MM.1S (cell line): ENCODE data around the gene MMAA.
"Not testable (repeated sequence)": the region's sequence is repeated elsewhere in the genome, so short reads cannot be mapped to it uniquely, and the experiment has no call there.

ENCODE experiments used
- DNase-seq: peaks from one replicate; pipeline ENCODE4 v3.0.0-alpha.2; 2015
- H2AFZ ChIP-seq: fragments of 300-600 bp; sonication (generic); 2 replicates; pipeline ENCODE4 v1.6.0; 2016; ENCODE audit warnings: antibody characterized with exemption, low read length
- H3F3A ChIP-seq: fragments of 300-600 bp; sonication (generic); 2 replicates; pipeline ENCODE4 v1.6.1; 2016; ENCODE audit warnings: mild to moderate bottlenecking, antibody characterized with exemption, low read length, moderate library complexity, mixed read lengths; ENCODE audit not compliant: insufficient read depth
- H3K27ac ChIP-seq: fragments of 300-600 bp; sonication (generic); 2 replicates; pipeline ENCODE4 v1.5.1; 2016; ENCODE audit warnings: mild to moderate bottlenecking, low read length
- H3K27me3 ChIP-seq: fragments of 300-600 bp; sonication (generic); replicated peaks from 2 replicates; pipeline ENCODE4 v1.6.0; 2016; ENCODE audit warnings: low read length; ENCODE audit not compliant: insufficient read depth
- H3K36me3 ChIP-seq: fragments of 300-600 bp; sonication (generic); replicated peaks from 2 replicates; pipeline ENCODE4 v1.6.1; 2016; ENCODE audit warnings: mild to moderate bottlenecking, low read length, mixed read lengths; ENCODE audit not compliant: insufficient read depth
- H3K4me1 ChIP-seq: fragments of 300-600 bp; sonication (generic); 2 replicates; pipeline ENCODE4 v1.6.1; 2016; ENCODE audit warnings: low read length, mixed read lengths
- H3K4me2 ChIP-seq: fragments of 300-600 bp; sonication (generic); 2 replicates; pipeline ENCODE4 v1.6.0; 2016; ENCODE audit warnings: low read depth, low read length
- H3K4me3 ChIP-seq: fragments of 300-600 bp; sonication (generic); 2 replicates; pipeline ENCODE4 v1.5.1; 2016; ENCODE audit warnings: low read length, mixed read lengths
- H3K79me2 ChIP-seq: fragments of 300-600 bp; sonication (generic); 2 replicates; pipeline ENCODE4 v1.6.1; 2016; ENCODE audit warnings: mixed run types, low read length, mixed read lengths
- H3K9ac ChIP-seq: fragments of 300-600 bp; sonication (generic); 2 replicates; pipeline ENCODE4 v1.6.1; 2016; ENCODE audit warnings: low read length, mixed read lengths
- H3K9me2 ChIP-seq: fragments of 300-600 bp; sonication (generic); replicated peaks from 2 replicates; pipeline ENCODE4 v1.6.1; 2016; ENCODE audit warnings: mild to moderate bottlenecking, low read length, mixed read lengths; ENCODE audit not compliant: insufficient read depth
- H3K9me3 ChIP-seq: fragments of 300-600 bp; sonication (generic); replicated peaks from 2 replicates; pipeline ENCODE4 v1.6.1; 2016; ENCODE audit warnings: mild to moderate bottlenecking, low read length, mixed read lengths; ENCODE audit not compliant: insufficient read depth
- H4K20me1 ChIP-seq: fragments of 300-600 bp; sonication (generic); 2 replicates; pipeline ENCODE4 v1.6.1; 2016; ENCODE audit warnings: mild to moderate bottlenecking, low read length, moderate library complexity, mixed read lengths; ENCODE audit not compliant: insufficient read depth
- CTCF ChIP-seq: fragments of 300-600 bp; sonication (generic); IDR thresholded peaks from 2 replicates; pipeline ENCODE4 v1.5.1; 2016; ENCODE audit warnings: antibody characterized with exemption, low read length, mixed read lengths
- EZH2 ChIP-seq: fragments of 300-600 bp; sonication (generic); optimal IDR thresholded peaks from 2 replicates; pipeline ENCODE3; 2017; ENCODE audit warnings: low read depth, mild to moderate bottlenecking, antibody characterized with exemption, low read length, mixed read lengths
- EZH2phosphoT487 ChIP-seq: fragments of 300-600 bp; sonication (generic); IDR thresholded peaks from 2 replicates; pipeline ENCODE4 v1.6.1; 2018; ENCODE audit warnings: antibody characterized with exemption, low read length

The MMAA gene

GRCh38 chr4:145618210-145618931 is 814 bp upstream of the MMAA start:
- Histone ChIP-seq H3F3A (no peaks in the 10 kb centered on the region), H4K20me1 (no peaks in the 10 kb centered on the region), H3K36me3 (no peaks in the 10 kb centered on the region), H3K9me2 (no peaks in the 10 kb centered on the region), H2AFZ (peak overlapping the region; percentile 77), H3K9ac (peak overlapping the region; percentile 94), H3K4me3 (peak overlapping the region; percentile 87), H3K27me3 (no peaks in the 10 kb centered on the region), H3K9me3 (no peaks in the 10 kb centered on the region), H3K27ac (peak overlapping the region; percentile 85), H3K4me2 (peak overlapping the region; percentile 89), H3K79me2 (peaks cover 22% of the 10 kb centered on the region), H3K4me1 (peaks cover 18% of the 10 kb centered on the region)
- DNase-seq = peak; percentile 38
- TF ChIP-seq EZH2 = no peak
- TF ChIP-seq CTCF = no peak
- no peak for TF ChIP-seq EZH2phosphoT487

- H3K9ac ChIP-seq = peak overlapping the region; percentile 94
- H3K36me3 ChIP-seq = no peaks in the 10 kb centered on the region
- peak overlapping the region; percentile 89 for H3K4me2 ChIP-seq
- H3K9me3 ChIP-seq = no peaks in the 10 kb centered on the region
- TF ChIP-seq EZH2 (no peak), EZH2phosphoT487 (no peak)
- H3K9me2 ChIP-seq = no peaks in the 10 kb centered on the region
- H3K4me3 ChIP-seq = peak overlapping the region; percentile 87
- no peaks in the 10 kb centered on the region for H3K27me3 ChIP-seq
- H2AFZ ChIP-seq = peak overlapping the region; percentile 77
- peaks cover 18% of the 10 kb centered on the region for H3K4me1 ChIP-seq
- H3F3A ChIP-seq = no peaks in the 10 kb centered on the region
- H4K20me1 ChIP-seq = no peaks in the 10 kb centered on the region
- peak overlapping the region; percentile 85 for H3K27ac ChIP-seq
- no peak for DNase-seq
- H3K79me2 ChIP-seq = peaks cover 22% of the 10 kb centered on the region
Measured at GRCh38 chr4:145619639-145619996, 433 bp downstream of the MMAA start.

- H3K4me2 ChIP-seq, H3K27ac ChIP-seq, H2AFZ ChIP-seq, H3K36me3 ChIP-seq, DNase-seq, H3F3A ChIP-seq, H3K4me3 ChIP-seq, H3K27me3 ChIP-seq, H3K9ac ChIP-seq, H3K9me3 ChIP-seq, H3K9me2 ChIP-seq, H4K20me1 ChIP-seq: not testable (repeated sequence)
- peaks cover 18% of the 10 kb centered on the region for H3K4me1 ChIP-seq
- H3K79me2 ChIP-seq = peaks cover 22% of the 10 kb centered on the region
Measured at GRCh38 chr4:145622067-145622466, 2.9 kb downstream of the MMAA start.

GRCh38 chr4:145623831-145624230 is 4.6 kb downstream of the MMAA start:
- H2AFZ ChIP-seq = no peak overlapping the region
- H3K9me2 ChIP-seq = no peaks in the 10 kb centered on the region
- H3K4me3 ChIP-seq = no peak overlapping the region
- no peaks in the 10 kb centered on the region for H3K36me3 ChIP-seq
- H3K4me1 ChIP-seq = peaks cover 11% of the 10 kb centered on the region
- DNase-seq = no peak
- peaks cover 7% of the 10 kb centered on the region; the same call in 1 of the 2 replicates for H3K79me2 ChIP-seq
- no peak overlapping the region for H3K4me2 ChIP-seq
- no peaks in the 10 kb centered on the region for H4K20me1 ChIP-seq
- H3K9ac ChIP-seq = no peak overlapping the region
- H3K27me3 ChIP-seq = no peaks in the 10 kb centered on the region
- no peaks in the 10 kb centered on the region for H3K9me3 ChIP-seq
- no peak overlapping the region for H3K27ac ChIP-seq
- no peaks in the 10 kb centered on the region for H3F3A ChIP-seq
- no peak for TF ChIP-seq EZH2phosphoT487
- no peak for TF ChIP-seq EZH2
- TF ChIP-seq CTCF = no peak
